ENCODE measurements around the gene KIAA0825.

- TF ChIP-seq CTCF (IDR thresholded peaks at IDR 0.05) (no peak), POLR2A (IDR thresholded peaks at IDR 0.05) (no peak)
Observed at GRCh38 chr5:94481059-94481458, 137.3 kb downstream of the KIAA0825 start.

Measured in adrenal gland (tissue), 5 donors.